ENCODE data around the gene SLC17A8. TPM values are rescaled to one million over a fixed set of nuclear protein-coding genes. Genes with fewer than 3 reads are reported as not detected.

SLC17A8 gene
- not detected in 2 replicates for total RNA-seq

DNA sequence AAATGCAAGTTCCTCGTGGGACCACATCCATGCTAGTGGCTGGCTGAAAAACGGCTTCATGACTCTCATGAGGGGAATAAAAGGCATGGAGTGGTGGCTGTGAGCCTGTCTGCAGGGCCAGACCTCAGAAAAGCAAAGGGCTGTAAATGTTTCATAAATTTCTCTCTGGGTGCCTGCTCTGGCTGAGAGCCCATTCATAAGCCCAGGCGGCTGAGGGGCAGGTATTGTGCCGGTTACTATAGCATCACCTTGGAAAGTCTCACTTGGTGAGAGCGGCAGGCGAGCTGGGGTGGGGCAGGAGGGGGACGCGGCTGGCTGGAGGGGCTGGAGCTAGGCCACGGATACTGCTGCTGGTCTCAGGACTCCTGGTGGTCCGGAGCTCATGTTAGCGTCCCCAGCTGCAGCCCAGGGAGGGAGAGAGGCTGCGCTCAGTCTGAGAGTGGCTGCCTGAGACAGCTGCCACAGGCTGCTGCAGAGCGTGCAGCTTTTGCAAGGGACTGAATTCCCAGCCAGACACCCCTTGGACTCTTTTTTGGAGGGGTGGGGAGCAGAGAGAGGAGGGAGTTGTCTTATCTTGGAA is at the start of gene SLC17A8:
TSS of gene SLC17A8 (plus strand) at position 431 of the 580 bp plus-strand sequence. CDS start 318 bp downstream, outside the sequence.

Other genes with a start within 250 kb of the SLC17A8 start
- 37.9 and 39.0 TPM in 2 replicates for gene BLTP3B, start 214.2 kb upstream of the SLC17A8 start, total RNA-seq
- 21.3 and 28.1 TPM in 2 replicates for gene ACTR6, start 156.3 kb upstream of the SLC17A8 start, total RNA-seq
- 0.22 and 0.40 TPM in 2 replicates for gene DEPDC4, start 90.0 kb upstream of the SLC17A8 start, total RNA-seq
- 78.3 and 84.4 TPM in 2 replicates for gene SCYL2, start 89.9 kb upstream of the SLC17A8 start, total RNA-seq
- not detected in 2 replicates for gene NR1H4, start 116.8 kb downstream of the SLC17A8 start, total RNA-seq
- 58.5 and 74.2 TPM in 2 replicates for gene GAS2L3, start 216.6 kb downstream of the SLC17A8 start, total RNA-seq

All from thoracic aorta endothelial cell (primary cell).